NCI-H446 (cell line): ENCODE data around the gene OR4K1.
"Not testable (repeated sequence)": the region's sequence is repeated elsewhere in the genome, so short reads cannot be mapped to it uniquely, and the experiment has no call there.

ENCODE experiments used
- DNase-seq, 2 experiments: peaks; one replicate each; lab custom pipeline; 2025; lab: John Stamatoyannopoulos, UW

OR4K1 gene, protein sequence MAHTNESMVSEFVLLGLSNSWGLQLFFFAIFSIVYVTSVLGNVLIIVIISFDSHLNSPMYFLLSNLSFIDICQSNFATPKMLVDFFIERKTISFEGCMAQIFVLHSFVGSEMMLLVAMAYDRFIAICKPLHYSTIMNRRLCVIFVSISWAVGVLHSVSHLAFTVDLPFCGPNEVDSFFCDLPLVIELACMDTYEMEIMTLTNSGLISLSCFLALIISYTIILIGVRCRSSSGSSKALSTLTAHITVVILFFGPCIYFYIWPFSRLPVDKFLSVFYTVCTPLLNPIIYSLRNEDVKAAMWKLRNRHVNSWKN

DNA sequence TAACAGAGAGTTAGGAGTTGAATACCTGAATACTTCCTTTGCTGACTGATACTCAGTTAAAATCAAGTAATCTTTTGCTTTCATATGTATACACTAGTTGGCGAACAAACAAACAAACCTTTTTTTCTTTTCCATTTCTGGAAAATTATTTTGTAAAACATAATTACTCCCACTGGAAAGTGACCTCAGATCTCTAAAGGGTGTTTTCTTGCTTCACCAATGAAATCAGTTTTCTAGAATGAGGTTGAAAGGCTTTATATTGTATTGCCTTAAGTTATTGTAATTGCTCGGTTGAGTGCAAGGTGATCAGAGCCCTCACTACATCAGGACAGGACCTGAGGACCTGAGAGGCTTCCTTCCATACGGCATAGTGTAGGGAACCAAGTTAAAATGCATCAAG lies at the start of gene OR4K1:
Gene OR4K1 (plus strand): TSS at position 301 of the 400 bp plus-strand sequence. CDS start 4,750 bp downstream, outside the sequence.
- no peak for DNase-seq

DNA sequence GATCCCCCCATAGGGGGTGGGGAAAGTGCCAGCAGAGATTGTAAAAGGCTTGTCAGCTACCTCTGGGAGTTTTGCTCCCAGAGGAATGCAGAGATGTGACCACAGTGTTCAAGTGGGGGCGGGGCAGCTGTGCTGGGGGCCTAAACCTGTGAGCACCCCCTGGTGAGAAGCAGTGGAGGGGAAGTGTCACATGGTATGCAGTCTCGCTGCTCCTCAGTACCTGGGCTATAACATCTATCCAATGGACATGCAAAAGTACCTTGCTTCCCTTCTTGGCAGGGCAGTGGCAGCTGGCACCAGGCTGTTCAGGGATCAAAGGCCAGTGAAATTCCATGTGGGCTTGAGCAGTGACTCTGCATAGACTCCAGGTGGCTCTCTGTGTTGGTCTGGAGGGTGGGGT lies 35.4 kb upstream of the OR4K1 start:
- no peak for DNase-seq

DNA sequence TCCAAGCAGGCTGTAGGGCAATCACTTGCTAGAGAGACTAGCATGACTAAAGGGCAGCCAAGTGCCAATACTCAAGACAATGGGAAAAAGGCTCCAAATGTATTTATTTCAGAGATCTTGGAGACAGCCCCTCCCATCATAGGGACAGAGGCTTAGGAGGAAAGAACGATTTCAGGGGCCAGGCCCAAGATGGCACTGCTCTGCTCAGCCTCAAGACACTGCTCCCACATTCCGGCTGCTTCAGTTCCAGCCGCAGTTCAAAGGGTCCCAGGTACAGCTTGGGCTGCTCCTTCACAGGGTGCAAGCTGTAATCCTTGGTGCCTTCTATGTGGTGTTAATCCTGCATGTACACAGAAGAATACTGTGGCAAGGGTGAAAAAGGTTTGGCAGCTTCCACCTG lies 29.7 kb upstream of the OR4K1 start:
- DNase-seq = no peak

DNA sequence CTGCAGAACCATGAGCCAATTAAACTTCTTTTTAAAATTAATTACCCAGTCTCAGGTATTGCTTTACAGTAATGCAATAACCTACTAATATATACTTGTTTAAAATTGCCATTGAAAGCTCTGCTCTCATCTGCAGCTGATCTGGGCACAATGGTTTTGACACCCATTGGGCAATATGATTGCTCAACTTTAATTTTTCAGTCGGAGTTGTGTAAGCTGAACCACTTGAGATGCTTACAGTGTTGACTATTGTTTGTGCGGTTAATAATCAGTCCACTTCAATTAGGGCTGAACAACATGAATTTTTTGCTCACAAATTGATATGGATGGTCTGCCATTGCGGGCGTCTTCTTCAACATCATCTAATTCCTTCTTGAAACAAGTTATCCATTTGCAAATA lies 28.3 kb upstream of the OR4K1 start:
- no peak for DNase-seq

DNA sequence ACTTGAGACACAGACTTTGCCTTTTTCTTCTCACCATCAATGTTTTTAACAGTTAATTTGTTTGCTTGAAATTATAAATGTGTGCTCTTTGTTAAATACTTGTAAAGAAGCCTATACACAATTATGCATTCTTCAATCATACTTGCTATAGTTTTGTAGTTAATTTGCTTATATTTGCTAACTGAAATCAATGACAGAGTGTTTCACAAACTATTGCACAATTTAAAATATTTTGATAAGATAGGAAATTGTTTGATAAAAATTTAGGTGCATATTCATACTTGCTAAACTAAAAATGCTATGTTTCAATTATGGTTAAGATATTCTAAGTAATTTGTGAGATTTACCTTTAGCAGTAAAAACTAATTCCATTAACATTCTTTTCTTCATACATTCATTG lies 24.1 kb upstream of the OR4K1 start:
- no peak for DNase-seq

DNA sequence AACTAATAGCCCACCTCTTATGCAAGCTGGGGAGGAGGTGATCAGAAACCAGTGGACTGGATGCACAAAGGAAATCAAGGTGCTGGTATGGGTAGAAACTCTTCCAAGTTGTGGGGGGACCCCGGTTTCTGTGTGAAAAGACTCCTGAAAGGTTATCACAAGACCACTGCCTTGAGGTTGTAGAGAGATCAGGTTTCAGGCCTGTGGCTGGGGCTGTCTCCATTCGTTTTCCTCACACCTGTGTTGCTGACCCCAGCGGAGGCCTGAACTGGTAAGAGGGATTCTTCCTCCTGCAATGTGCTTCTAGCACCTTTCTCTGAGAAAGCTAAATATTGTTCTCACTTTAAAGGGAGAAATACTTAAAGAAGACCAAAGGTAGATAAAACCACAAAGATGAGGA lies 19.6 kb upstream of the OR4K1 start:
- no peak for DNase-seq

DNA sequence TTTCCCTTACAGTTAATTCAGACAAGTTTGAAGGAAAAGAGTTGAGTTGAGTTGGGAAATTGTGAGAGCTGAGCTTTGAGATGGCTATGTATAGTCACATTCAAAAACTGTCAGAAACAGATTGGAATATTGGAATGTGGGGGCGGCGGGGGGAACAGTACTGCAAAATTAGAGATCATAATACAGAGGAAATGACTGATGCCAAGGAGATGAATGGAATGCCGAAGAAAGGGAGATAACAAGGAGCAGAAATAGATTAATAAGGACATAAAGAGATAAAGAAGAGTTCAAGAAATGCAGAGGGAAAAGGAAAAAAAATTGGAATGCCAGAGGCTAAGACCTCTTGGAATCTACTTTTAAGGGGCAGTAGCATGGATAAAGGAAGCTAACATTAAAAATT lies 13.5 kb upstream of the OR4K1 start:
- no peak for DNase-seq

DNA sequence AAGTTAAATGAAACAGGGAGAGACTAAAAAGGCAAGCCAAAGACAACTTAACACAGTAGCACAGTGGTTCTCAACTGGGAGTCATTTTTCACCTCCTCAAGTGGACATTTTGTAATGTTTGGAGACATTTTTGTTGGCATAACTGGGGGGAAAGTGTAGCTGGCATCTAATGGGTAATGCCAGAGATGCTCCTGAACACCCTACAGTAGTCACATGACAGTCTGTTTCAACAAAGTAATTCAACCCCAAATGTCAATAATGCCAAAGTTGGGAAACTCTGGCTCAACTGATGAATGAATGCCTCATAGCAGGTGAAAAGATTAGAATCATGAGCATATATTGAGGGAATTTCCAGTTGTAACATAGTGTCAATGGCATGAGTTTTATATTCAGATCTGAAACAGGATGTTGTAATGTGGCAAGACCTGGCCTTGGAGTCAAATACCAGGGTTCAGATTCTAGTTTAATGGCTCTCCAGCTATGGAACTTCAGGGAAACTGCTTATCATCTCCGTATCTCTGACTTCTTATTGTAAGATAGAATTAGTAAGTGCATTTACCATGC lies 12.7 kb upstream of the OR4K1 start:
- DNase-seq = no peak

DNA sequence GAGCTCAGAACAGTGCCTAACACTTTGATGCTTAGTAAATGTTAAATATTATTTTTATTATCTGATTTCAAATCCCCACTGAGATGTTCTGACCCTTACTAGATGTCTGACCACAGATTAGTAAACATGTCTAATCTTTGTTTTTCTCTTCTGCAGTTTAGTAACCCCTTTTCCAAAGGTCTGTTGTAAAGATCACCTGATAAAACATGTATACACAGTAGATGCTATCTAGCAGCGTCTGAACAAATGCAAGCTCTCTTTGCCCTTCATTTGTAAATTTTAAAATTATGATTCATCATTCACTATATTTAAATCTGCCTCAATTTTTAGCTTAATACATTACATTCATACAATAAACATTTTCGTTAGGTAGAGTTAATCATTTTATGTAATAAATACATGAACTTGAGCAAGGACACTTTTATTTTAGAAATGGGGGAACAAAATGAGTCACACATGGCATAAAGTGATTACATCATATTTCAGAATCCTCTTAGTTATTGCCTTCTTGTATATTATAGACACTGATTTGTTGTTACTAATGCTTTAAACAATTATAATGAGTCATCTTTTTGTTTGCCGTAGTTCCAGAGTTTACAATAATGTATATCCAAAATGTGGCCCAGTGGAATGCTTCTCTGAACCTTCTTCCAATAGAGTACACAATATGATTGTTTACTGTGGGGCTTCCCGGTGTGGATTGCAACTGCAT lies 12.0 kb upstream of the OR4K1 start:
- no peak for DNase-seq

DNA sequence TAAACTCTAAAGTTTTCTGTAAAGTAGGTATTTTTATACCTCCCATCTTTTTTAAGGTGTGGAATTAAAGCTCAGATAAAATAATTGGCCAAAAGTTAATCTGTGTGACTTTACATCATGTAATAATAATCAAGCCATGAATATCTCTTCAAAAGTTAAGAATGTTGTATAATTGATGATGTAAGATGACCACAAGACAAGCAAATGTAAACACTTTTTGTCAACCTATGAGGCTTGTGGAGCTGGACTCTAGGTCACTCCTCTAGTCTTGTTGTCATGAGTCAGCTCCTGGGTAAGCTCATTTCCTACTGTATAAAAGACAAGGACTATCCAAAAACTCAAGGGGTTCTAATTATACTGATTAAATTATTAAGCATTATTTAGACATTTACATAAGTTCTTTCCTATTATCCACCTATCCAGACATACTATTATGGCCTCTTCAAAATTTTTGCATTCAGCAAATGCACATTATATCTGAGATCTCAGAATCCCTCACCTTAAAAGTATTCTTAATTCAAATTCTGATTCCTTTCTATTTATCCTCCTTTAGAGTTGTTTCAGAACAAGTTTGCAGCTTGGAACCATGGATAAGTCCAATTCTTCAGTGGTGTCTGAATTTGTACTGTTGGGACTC lies 10.6 kb upstream of the OR4K1 start, which contains the start of gene OR4K5:
Gene OR4K5 (plus strand): TSS at position 587 of the 637 bp plus-strand sequence. CDS start 0 bp downstream, at position 587.
- DNase-seq = no peak

DNA sequence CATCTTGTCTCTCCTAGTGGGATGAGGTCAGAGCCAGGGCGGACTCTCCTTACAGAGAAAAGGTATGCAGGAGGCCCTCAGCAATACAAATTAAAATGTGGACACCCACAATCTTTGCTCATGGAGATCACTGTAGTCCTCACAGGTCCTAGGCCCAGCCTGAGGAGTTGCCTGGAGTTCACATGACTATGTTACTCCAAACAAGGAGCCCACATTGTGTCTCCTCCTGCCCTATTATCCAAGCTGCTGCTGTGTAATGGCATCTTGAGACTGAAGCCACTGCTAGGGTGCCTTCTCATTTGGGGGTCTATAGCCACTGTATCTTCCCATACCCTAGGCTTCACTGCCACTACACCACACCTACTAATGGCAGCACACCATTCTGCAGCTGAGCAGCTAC lies 11.0 kb downstream of the OR4K1 start:
- DNase-seq = no peak

DNA sequence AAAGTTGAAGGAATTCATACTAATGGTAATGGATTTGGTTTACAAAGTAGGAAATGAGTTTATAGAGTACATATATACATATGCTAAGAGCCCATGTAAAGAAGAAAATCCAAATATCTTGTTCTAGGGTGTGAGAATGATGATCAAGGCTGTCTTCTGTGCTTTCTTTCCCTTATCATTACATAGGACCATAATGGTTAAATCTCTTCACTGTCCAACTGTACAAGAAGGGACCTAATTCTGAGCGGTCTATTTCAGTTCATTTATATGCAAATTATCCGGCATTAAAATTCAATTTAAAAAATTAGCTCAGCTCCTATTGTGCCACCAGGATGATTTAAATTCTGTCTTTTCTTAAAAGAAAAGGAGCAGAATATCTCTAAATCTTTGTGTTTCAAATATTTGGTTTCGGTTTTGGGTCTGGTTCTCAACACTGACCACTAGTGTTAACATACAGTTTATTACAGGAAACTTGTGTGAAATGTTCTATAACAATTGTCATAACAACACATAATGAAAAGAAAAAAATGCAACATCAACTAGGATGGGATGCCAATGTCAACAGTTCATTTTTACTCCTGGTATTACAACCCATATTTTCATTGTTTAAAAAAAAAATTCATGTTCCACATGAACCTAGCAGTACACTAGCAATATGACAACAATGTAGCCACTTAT lies 16.8 kb downstream of the OR4K1 start:
- no peak for DNase-seq

DNA sequence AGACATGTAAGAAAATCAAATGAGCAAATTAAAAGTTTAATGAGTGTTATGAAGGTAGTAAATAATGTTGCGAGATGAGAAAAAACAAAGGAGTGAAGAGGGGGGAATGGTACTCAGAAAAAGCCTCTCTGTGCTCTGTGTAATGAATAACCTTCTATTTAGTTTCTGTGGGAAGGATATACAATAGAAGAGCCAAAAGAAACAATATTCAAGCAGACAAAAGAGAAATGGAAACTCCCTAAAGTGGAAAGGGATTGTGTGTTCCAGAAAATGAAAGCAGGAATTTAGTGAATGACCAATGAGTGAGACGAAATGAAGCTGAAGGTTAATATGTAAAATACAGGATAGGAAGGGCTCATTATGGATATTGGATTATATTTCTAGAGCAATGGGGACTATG lies 18.5 kb downstream of the OR4K1 start:
- no peak for DNase-seq

DNA sequence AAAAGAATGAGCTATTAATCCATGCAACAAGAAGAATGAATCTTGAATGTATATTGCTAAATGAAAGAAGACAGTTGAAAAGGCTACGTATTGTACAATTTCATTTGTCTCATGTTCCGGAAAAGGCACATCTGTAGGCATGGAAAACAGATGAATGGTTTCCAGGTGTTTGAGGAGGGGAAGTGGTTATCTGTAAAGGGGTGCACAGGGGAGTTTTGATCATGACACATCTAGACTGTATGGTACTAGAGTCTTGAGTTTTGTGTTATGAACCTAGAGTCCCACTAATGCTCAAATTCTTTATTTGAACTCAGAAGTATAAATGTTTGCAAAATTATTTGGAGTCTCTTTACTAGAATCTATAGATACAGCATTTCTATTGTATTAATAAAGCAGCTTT lies 39.0 kb downstream of the OR4K1 start:
- not testable (repeated sequence) for DNase-seq

DNA sequence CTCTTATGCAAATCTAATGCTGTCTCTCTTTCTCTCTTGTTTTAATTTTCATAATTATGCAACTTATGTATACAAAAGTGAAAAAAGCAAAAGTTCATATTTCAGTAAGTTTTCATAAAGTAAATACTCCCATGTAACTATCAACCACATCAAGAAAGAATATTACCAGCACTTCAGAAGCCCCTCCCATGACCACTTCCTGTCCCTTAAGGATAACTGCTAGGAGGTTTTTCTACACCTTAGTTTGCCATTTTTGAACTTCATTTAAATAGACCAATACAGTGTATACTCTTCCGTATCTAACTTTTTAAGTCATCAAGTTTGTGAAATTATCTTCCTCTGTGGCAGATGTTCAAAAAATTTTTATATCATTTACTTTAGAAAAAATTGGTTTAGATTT lies 44.1 kb downstream of the OR4K1 start:
- DNase-seq = no peak

DNA sequence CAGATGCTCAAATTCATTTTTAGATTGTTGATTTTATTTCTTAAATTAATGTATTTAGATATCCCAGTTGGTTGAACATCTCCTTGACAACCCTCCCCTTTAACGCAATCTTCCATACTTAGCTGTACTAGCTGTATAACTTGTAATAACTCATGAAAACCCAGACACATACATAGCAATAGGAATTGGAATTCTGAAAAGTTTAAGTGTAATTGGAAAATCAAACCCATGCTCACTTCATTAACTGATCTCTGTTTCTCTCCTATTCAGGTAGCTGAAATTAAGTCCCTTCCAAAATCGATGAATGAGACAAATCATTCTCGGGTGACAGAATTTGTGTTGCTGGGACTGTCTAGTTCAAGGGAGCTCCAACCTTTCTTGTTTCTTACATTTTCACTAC lies 44.6 kb downstream of the OR4K1 start, which contains the start of gene OR4K15:
Gene OR4K15 (plus strand): TSS at position 301 of the 400 bp plus-strand sequence. CDS start 0 bp downstream, at position 301.
- no peak for DNase-seq
